Pancreas (tissue), 10 donors: Measurements from ENCODE around the gene ITIH1. TPM values are rescaled to one million over a fixed set of nuclear protein-coding genes. Genes with fewer than 3 reads are reported as not detected.

Source experiments
- ATAC-seq, 4 donors: fragments of 200-7000 bp; cut with Tn5 transposase; one replicate each; pipeline versions ENCODE4 v1.8.0 to v1.9.1; 2020; ENCODE audit warnings: mild to moderate bottlenecking in 4 of 4, moderate library complexity in 4 of 4
- DNase-seq, 6 donors: peaks; one replicate each; pipeline ENCODE4 v3.0.0-alpha.2; 2020
- FAIRE-seq: peaks from 2 replicates; lab custom pipeline; 2012; peaks lifted over from hg19 to GRCh38; lab: Jason Lieb, UNC
- H3K27ac ChIP-seq, 4 donors: fragments of 200-600 bp; sonication (generic); 1 replicate in 3 of 4; 2 replicates in 1 of 4; pipeline versions ENCODE4 v1.5.0 to v1.8.0; 2020
- H3K27me3 ChIP-seq, 4 donors: fragments of 200-600 bp; one replicate each; pipeline ENCODE4 v1.8.0; 2021
- H3K36me3 ChIP-seq, 3 donors: fragments of 200-600 bp; sonication (generic) in 1 of 3; one replicate each; pipeline versions ENCODE4 v1.5.0 to v1.8.0; 2020 to 2021
- H3K4me1 ChIP-seq, 3 donors: fragments of 200-600 bp; one replicate each; pipeline ENCODE4 v1.8.0; 2021
- H3K4me3 ChIP-seq, 4 donors: fragments of 200-600 bp; sonication (generic) in 2 of 4; one replicate each; pipeline versions ENCODE4 v1.5.0 to v1.8.0; 2020 to 2021
- H3K9me3 ChIP-seq, 4 donors: fragments of 200-600 bp; one replicate each; pipeline ENCODE4 v1.8.0; 2021
- CTCF ChIP-seq, 4 donors: fragments of 200-600 bp; sonication (generic) in 3 of 4; IDR thresholded peaks; one replicate each; pipeline versions ENCODE4 v1.5.0 to v1.8.0; 2021; ENCODE audit warnings: antibody characterized with exemption in 4 of 4
- WGBS, 2 donors: extraction: QIAGEN DNeasy Blood & Tissue Kit; methylation state at CpG; one replicate each; pipeline ENCODE4 v1.1.7; 2013; 5-methylcytosine and 5-hydroxymethylcytosine counted together
- intact Hi-C, 3 donors: fragments of 100-400 bp; cut with DNase I; formaldehyde crosslinking; loops; one replicate each; pipeline versions ENCODE4 v1.11.1 to v1.14.2; 2022
- polyA plus RNA-seq, 2 donors: library from polyadenylated mRNA; stranded (reverse); fragments of 200-250 nt; gene quantifications; one replicate each; pipeline ENCODE4 v1.2.3, GENCODE V29; 2013
- total RNA-seq, 6 donors: library from RNA; stranded (reverse); fragmentation: NEBNext Ultra II Directional in 4 of 6; extraction: Animal tissue kit (Norgen Biotek cat#: 25700) in 4 of 6; gene quantifications; one replicate each; pipeline versions ENCODE4 v1.2.1 to v1.2.4, GENCODE V29; 2021 to 2023
- donor health status: healthy with polysubstance abuse.
- donor health status: DM: no; HTN: no; CAD: no; lungs with moderate emphysema.
- donor health status: DM: no; HTN: no; CAD: no.
- donor health status: control.
- donor health status: control.
- donor health status: Bipolar disorder and iron deficiency.
- donor health status: DM: yes; HTN: yes; CAD: no.
- donor health status: DM: no; HTN: no; CAD: no.
- donor health status: DM: no; HTN: no; CAD: no.
- donor health status: DM: yes; HTN: yes; CAD: no.

ITIH1 gene
- total and polyA plus RNA-seq, 8 donors: 0.32 to 1.9 (median 0.51) TPM; not detected in 1

DNA sequence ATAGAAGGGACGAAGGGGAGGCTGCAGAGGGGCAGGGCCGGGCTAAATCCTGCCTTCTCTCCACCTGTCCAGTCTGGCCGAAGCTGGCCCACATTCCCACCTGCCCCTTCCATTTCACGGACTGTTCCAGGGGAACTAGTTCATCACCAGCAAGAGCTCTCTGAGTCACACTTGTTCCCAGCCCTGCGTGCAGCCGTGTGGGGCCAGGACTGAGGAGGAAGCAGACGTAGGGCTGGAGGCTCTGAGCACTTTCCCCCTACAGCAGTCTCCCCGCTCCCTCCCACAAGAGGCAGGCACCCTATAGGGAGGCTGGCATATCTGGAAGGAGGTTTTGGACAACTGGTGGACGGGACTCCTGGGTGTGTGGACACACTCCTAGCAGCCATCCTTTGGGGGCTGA is 50.0 kb downstream of the ITIH1 start:
- peaks cover 0 to 12% (median 0%) of the 10 kb centered on the region in 3 donors for H3K36me3 ChIP-seq
- peaks cover 0 to 27% (median 0%) of the 10 kb centered on the region in 3 donors for H3K4me1 ChIP-seq
- intact Hi-C loops: no loop called here
- FAIRE-seq: no peak
- peak overlapping the region in 2 of 4 donors; percentile 9 to 50 for H3K27ac ChIP-seq
- peak in 2 of 4 donors; percentile 1 to 2 for ATAC-seq
- TF ChIP-seq CTCF (IDR thresholded peaks at IDR 0.05): no peak
- 77 to 79% methylated on average over 9 of the region's 9 CpGs for WGBS, 2 donors
- no peak overlapping the region for H3K4me3 ChIP-seq
- H3K9me3 ChIP-seq: no peaks in the 10 kb centered on the region
- no peaks in the 10 kb centered on the region for H3K27me3 ChIP-seq
- no peak for DNase-seq

DNA sequence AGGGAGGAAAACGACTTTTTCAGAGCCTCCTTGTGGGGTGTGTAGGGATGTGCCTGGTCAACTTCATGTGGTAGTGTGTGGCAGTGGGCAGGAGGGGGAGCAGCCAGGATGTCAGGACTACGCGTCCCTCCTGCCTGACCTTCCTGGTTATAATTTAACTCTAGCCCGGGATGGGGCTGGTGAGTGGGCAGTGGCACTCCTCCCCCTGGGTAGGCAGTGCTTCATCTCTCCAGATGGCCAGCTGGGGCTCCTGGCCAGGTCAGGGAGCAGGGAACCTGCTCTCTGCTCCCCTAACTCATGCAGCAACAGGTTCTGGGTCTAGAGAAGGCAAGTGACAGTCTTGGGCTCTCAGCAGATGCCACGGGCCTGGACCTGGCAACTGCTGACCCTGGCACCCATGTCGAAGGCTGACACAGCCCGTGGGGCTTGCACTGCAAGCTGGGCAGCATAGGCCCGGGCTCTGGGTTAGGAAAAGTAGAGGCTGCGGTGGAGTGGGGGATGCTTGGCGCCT is 50.5 kb downstream of the ITIH1 start:
- Histone ChIP-seq H3K9me3 (no peaks in the 10 kb centered on the region), H3K27ac (peak overlapping the region in 2 of 4 donors; percentile 9 to 50), H3K4me1 (peaks cover 0 to 27% (median 0%) of the 10 kb centered on the region in 3 donors), H3K27me3 (no peaks in the 10 kb centered on the region), H3K4me3 (no peak overlapping the region), H3K36me3 (peaks cover 0 to 9% (median 0%) of the 10 kb centered on the region in 3 donors)
- intact Hi-C loops: no loop called here
- FAIRE-seq (no peak), ATAC-seq (peak; percentile 78 to 87 (median 82)), DNase-seq (peak; percentile 63 to 82 (median 75))
- TF ChIP-seq CTCF (IDR thresholded peaks at IDR 0.05): peak in 1 of 4 donors; percentile 21
- WGBS, 2 donors: 30 to 35% methylated on average over 10 of the region's 10 CpGs

GRCh38 chr3:52829482-52829881 is 52.1 kb downstream of the ITIH1 start:
- no peaks in the 10 kb centered on the region for H3K27me3 ChIP-seq
- H3K4me1 ChIP-seq: peaks cover 0 to 27% (median 0%) of the 10 kb centered on the region in 3 donors
- 94 to 98% methylated on average over 3 of the region's 3 CpGs for WGBS, 2 donors
- TF ChIP-seq CTCF (IDR thresholded peaks at IDR 0.05): no peak
- DNase-seq (peak in 1 of 6 donors; percentile 19), FAIRE-seq (no peak), ATAC-seq (no peak)
- H3K9me3 ChIP-seq: no peaks in the 10 kb centered on the region
- intact Hi-C loops: no loop called here
- H3K27ac ChIP-seq: peak overlapping the region in 2 of 4 donors; percentile 62 to 71
- H3K36me3 ChIP-seq: no peaks in the 10 kb centered on the region
- H3K4me3 ChIP-seq: peak overlapping the region in 1 of 4 donors; percentile 42

DNA sequence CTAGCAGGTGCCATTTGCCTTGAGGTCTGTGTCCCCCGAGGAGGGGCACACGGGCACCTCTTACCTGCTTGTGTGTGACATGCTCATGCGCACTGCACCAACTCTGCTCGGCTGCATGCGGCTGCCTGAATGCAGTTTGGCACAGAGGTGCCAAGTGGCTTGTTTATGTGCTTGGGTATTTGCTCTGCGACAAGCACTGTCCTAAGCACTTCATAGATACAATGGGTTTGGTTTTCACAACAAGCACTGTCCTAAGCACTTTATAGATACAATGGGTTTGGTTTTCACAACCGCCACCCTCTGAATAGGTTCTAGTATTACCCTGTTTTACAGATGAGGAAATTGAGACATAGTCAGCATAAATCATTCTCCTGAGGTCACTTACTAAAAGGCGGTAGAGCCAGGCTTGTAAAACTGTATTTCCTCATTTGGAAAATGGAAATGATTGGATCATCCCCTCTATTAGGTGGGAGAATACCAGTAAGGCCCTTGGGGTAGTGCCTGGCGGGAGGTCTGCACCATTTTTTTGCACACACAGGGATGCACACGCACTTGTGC is 52.6 kb downstream of the ITIH1 start:
- peak overlapping the region in 1 of 4 donors; percentile 42 for H3K4me3 ChIP-seq
- intact Hi-C loops: no loop called here
- H3K27ac ChIP-seq: peak overlapping the region in 2 of 4 donors; percentile 62 to 71
- WGBS, 2 donors: 93 to 96% methylated on average over 10 of the region's 10 CpGs
- ATAC-seq (no peak), DNase-seq (peak in 1 of 6 donors; percentile 43), FAIRE-seq (no peak)
- no peaks in the 10 kb centered on the region for H3K27me3 ChIP-seq
- TF ChIP-seq CTCF (IDR thresholded peaks at IDR 0.05): no peak
- H3K9me3 ChIP-seq: no peaks in the 10 kb centered on the region
- no peaks in the 10 kb centered on the region for H3K36me3 ChIP-seq
- peaks cover 0 to 27% (median 0%) of the 10 kb centered on the region in 3 donors for H3K4me1 ChIP-seq
